NCI-H345 (cell line): ENCODE measurements around the gene GLG1.
"Not testable (repeated sequence)": the region's sequence is repeated elsewhere in the genome, so short reads cannot be mapped to it uniquely, and the experiment has no call there.

Source experiments
- DNase-seq: peaks from one replicate; lab custom pipeline; 2025; lab: John Stamatoyannopoulos, UW

GLG1 gene

GRCh38 chr16:74409185-74409981, 197.5 kb downstream of the GLG1 start:
- DNase-seq, result not testable (repeated sequence)

GRCh38 chr16:74407362-74407705, 199.6 kb downstream of the GLG1 start:
- DNase-seq, result not testable (repeated sequence)

- DNase-seq, result not testable (repeated sequence)
These were observed 200.1 kb downstream of the GLG1 start for GRCh38 chr16:74406600-74407361.

- not testable (repeated sequence) for DNase-seq
These were observed 202.6 kb downstream of the GLG1 start for GRCh38 chr16:74404148-74404933.

- not testable (repeated sequence) for DNase-seq
These were observed 206.7 kb downstream of the GLG1 start for GRCh38 chr16:74400238-74400637.

GRCh38 chr16:74398212-74398895, 208.6 kb downstream of the GLG1 start:
- not testable (repeated sequence) for DNase-seq
